IPS DF 19.7 (cell line): ENCODE results near the gene DAB2IP.
"Not testable (repeated sequence)": the region's sequence is repeated elsewhere in the genome, so short reads cannot be mapped to it uniquely, and the experiment has no call there.

Experiments
- DNase-seq: peaks from one replicate; pipeline ENCODE4 v3.0.0-alpha.2; 2013; ENCODE audit warnings: low read depth, low spot score

Gene DAB2IP

GRCh38 chr9:121651295-121652020 lies at the start of gene DAB2IP:
DAB2IP (plus strand) TSS chr9:121651634; CDS start chr9:121651776, 142 bp downstream.
- DNase-seq, result no peak

DNA sequence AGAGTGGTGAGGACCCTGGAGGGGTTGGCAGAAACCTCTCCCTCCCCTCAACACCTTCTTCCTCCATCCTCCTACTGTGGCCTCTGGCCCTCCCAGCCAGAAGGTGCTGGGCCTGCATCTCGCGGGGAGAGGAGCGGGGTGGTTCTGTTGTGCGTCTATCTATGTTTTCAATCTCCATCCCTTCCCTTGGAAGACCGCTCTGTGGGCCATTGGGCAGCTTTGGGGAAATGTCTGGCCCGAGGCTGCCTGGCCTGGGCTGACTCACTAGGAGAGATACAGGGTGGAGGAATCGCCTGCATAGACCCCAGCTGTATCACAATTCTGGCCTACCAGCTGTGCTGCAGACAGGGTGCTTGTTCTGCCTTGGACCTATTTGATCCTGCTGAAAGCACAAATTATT lies 48.4 kb upstream of the DAB2IP start:
- no peak for DNase-seq

DNA sequence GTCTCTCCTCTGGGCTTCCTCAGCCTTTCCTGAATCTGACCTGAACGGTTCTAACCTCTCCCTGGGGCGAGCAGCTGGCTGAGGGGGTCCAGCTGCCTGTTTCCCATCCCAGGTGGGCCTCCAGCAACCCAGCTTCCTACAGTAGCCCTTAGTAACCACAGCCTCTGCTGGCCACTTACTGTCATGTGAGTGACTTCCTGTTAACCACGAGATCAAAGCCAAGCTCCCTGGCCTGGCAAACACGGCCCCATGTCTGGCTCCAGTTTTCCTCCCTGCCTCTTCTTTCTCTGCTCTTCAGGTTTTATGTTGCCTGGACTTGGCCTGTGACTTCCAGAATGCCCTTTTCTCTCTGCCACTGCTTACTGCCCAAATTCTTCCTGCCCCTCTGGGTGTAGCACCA lies 47.2 kb upstream of the DAB2IP start:
- DNase-seq, result no peak

DNA sequence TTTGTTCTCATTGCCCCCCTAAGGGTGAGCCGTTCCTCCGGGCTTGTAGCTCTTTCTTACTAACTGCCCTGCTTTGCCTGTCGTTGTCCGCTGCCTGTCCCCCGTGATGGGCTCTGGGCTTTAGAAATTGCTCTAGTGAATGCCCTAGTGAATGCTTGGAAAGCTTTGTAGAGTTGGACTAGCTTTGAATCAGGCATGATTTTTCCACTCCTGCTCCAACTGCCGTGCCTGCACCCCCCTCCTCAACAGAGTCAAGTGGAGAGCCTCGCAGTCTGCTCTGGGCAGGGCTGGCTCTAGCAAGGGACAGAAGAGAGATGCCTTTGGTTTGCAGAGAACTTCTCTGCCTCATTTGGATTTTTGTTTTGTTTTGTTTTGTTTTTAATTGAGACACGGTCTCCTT lies 46.8 kb upstream of the DAB2IP start:
- DNase-seq, result no peak

- DNase-seq, result no peak
These were observed 43.8 kb upstream of the DAB2IP start for GRCh38 chr9:121607434-121608167.

- no peak for DNase-seq
These were observed 43.1 kb upstream of the DAB2IP start for GRCh38 chr9:121608168-121608853.

DNA sequence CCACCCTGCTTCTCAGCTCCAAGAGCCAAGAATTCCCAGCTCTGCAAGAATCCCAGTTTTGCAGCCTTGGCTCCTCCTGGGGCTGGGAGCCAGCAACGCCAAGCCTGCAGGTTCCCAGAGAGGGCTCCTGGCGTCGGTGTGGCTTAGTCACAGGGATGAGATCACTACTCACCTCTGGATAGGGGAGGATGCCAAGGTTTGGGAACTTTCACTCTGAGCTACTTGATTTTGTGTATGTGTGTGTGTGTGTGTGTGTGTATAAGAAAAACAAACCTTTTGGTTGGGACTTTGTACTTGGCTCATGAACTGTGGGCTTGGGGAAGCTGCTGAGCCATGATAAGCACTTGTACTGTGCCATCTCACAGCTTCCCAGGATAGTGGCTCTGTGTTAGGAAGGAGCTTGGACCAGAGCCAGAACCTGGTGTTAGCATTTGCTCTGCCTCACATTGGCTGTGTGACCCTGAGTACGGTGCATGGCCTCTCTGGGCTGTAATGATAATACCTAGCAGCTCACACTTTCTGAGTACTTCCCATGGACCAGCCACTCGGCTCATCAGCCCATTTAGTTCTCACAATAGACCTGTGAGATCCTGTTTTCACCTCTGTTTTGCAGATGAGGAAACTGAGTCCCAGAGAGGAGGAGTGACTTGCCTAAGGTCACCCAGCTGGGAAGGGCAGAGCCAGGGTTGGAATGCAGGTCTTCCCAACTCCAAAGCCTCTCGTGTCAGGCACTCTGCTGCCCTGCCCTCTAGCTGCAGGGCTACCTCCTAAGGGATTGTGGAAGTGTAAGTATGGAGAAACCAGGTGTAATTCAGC lies 41.4 kb upstream of the DAB2IP start:
- no peak for DNase-seq

DNA sequence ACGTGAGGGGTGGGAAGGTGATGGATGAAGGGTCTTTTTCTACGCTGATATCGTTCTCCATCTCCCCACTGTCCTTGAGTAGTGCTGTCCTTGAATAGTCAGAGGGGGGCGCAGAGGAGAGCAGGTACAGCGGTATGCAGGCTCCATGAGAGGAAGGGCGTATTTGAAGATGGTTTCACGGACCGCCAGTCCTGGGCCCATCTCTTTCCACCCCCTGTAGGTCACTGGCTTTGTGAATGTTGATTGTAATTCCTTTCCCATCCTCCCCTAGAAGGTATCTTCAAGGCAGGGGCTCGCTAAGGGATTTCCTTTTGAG lies 40.8 kb upstream of the DAB2IP start:
- no peak for DNase-seq

DNA sequence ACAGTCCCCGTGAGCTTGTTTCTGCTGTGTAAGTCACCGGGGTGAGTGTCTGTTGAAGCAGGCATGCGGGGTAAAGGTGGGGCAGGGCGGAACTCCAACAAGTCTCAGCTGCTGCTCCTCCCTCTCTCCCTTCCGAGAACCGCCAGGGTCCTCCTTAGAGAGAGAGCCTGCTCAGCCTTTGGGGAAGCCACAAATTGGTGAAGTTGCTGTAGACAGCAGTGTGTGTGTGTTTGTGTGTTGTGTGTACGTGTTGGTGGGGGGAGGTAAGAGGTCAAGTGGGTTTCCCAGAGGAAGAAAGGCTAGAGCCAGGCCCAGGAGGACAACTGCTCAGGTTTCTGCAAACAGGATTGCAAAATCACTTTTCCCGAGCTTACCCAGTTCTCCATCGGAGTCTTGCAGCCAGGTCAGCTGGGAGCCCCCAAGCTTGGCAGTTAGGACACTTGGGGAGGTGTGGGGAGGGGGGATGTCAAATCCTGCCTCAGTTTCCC lies 38.9 kb upstream of the DAB2IP start:
- no peak for DNase-seq

- DNase-seq, result no peak
These were observed 38.3 kb upstream of the DAB2IP start for GRCh38 chr9:121613009-121613752.

GRCh38 chr9:121616123-121616755 lies 35.2 kb upstream of the DAB2IP start:
- no peak for DNase-seq

DNA sequence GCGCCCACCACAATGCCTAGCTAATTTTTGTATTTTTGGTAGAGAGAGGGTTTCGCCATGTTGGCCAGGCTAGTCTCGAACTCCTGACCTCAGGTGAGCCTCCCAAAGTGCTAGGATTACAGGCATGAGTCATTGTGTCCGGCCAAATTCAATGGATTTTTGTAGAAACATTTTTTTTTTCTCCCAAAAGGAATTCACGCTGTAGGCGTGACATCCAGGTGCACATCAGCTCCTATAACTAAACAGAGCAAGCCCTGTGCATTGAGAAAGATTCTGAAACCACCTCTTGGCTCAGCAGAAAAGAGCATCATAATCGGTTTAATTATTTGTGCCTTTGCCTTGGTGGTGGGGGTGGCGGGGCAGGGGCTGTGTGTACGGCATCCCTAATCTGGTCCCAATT lies 32.9 kb upstream of the DAB2IP start:
- DNase-seq, result no peak

DNA sequence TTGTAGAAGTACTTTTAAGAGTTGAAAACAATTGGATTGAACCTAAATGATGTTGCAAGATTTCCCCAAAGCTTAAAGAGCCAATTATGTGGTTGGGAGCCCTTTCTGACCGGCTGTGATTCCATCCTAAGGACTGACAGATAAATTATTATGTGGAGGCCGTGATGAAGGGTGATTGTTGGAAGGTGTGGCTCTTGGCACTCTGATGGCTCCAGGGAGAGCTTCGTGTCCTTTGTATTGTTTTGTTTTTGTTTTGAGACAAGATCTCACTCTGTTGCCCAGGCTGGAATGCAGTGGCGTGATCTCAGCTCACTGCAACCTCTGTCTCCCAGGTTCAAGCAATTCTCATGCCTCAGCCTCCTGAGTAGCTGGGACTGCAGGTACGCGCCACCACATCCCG lies 32.5 kb upstream of the DAB2IP start:
- not testable (repeated sequence) for DNase-seq

- DNase-seq, result no peak
These were observed 31.7 kb upstream of the DAB2IP start for GRCh38 chr9:121619545-121620324.

DNA sequence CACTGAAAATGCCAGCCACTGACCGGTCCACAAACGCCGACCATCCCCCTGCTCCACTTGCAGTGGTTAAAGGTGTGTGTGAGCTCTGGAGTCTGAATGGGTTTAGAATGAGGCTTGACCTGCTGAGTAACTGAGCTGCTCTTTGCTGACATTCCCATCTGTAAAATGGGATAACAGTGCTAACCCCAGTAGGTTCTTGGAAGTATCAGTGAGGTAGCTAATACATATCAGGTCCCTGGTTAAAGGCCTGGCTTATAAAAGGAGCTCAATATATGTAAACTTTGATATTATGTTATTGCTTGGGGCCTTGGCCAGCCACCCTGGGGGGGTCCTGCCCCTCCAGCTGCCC lies 31.1 kb upstream of the DAB2IP start:
- no peak for DNase-seq

GRCh38 chr9:121620777-121621449 lies 30.5 kb upstream of the DAB2IP start:
- no peak for DNase-seq

GRCh38 chr9:121622387-121623203 lies 28.8 kb upstream of the DAB2IP start:
- no peak for DNase-seq

GRCh38 chr9:121623430-121623829 lies 28.0 kb upstream of the DAB2IP start:
- DNase-seq, result not testable (repeated sequence)
